ENCODE results near the gene PACSIN2. TPM values are rescaled to one million over a fixed set of nuclear protein-coding genes. Genes with fewer than 3 reads are reported as not detected.

Gene PACSIN2
- polyA plus RNA-seq, 12 donors, result 22.7 to 44.7 (median 29.0) TPM; not detected in 1

GRCh38 chr22:42884616-42885375 is 130.2 kb downstream of the PACSIN2 start:
- no peak for DNase-seq

- DNase-seq, result no peak
These were observed 131.0 kb downstream of the PACSIN2 start for GRCh38 chr22:42883970-42884369.

- no peak for DNase-seq
These were observed 131.8 kb downstream of the PACSIN2 start for GRCh38 chr22:42883121-42883520.

GRCh38 chr22:42881982-42882656 is 132.8 kb downstream of the PACSIN2 start:
- no peak for DNase-seq

- DNase-seq, result no peak
These were observed 133.7 kb downstream of the PACSIN2 start for GRCh38 chr22:42881298-42881697.

- no peak for DNase-seq
These were observed 134.1 kb downstream of the PACSIN2 start for GRCh38 chr22:42880815-42881214.

GRCh38 chr22:42879371-42880021 is 135.5 kb downstream of the PACSIN2 start:
- DNase-seq, result no peak

- DNase-seq, result no peak
These were observed 136.2 kb downstream of the PACSIN2 start for GRCh38 chr22:42878561-42879305.

- no peak for DNase-seq
These were observed 137.2 kb downstream of the PACSIN2 start for GRCh38 chr22:42877597-42878340.

- no peak for DNase-seq
These were observed 137.8 kb downstream of the PACSIN2 start for GRCh38 chr22:42877158-42877557.

- no peak for DNase-seq
These were observed 138.9 kb downstream of the PACSIN2 start for GRCh38 chr22:42876041-42876440.

- no peak for DNase-seq
These were observed 140.9 kb downstream of the PACSIN2 start for GRCh38 chr22:42874010-42874409.

- no peak for DNase-seq
These were observed 141.6 kb downstream of the PACSIN2 start for GRCh38 chr22:42873356-42873755.

GRCh38 chr22:42872821-42873220 is 142.1 kb downstream of the PACSIN2 start:
- DNase-seq, result no peak

- DNase-seq, result no peak
These were observed 143.6 kb downstream of the PACSIN2 start for GRCh38 chr22:42871146-42872050.

GRCh38 chr22:42869888-42870480 is 145.0 kb downstream of the PACSIN2 start:
- no peak for DNase-seq

GRCh38 chr22:42869463-42869862 is 145.5 kb downstream of the PACSIN2 start:
- DNase-seq, result no peak

- peak; percentile 40 for DNase-seq
These were observed 146.1 kb downstream of the PACSIN2 start for GRCh38 chr22:42868751-42869251.

- DNase-seq, result no peak
These were observed 148.8 kb downstream of the PACSIN2 start for GRCh38 chr22:42866100-42866499.

GRCh38 chr22:42865536-42865935 is 149.4 kb downstream of the PACSIN2 start:
- no peak for DNase-seq
